Nephron progenitor cell (in vitro differentiated cells): ENCODE data around the gene KIAA0930.

ENCODE experiments used
- DNase-seq: peaks from one replicate; pipeline ENCODE4 v3.0.0; 2021
- H3K27ac Mint-ChIP-seq: 2 replicates; pipeline ENCODE4 v1.8.0; 2021; ENCODE audit warnings: mild to moderate bottlenecking, moderate library complexity, mixed read lengths
- H3K27me3 Mint-ChIP-seq: 2 replicates; pipeline ENCODE4 v1.8.0; 2021; ENCODE audit warnings: mild to moderate bottlenecking, low read depth, mixed read lengths; ENCODE audit not compliant: poor library complexity
- H3K36me3 Mint-ChIP-seq: 2 replicates; pipeline ENCODE4 v1.8.0; 2021; ENCODE audit warnings: low read depth, mixed read lengths
- H3K4me1 Mint-ChIP-seq: 2 replicates; pipeline ENCODE4 v1.8.0; 2021; ENCODE audit warnings: mixed read lengths
- H3K4me3 Mint-ChIP-seq: 2 replicates; pipeline ENCODE4 v1.8.0; 2021; ENCODE audit warnings: mild to moderate bottlenecking, moderate library complexity, mixed read lengths
- H3K9me3 Mint-ChIP-seq: 2 replicates; pipeline ENCODE4 v1.8.0; 2021; ENCODE audit warnings: mild to moderate bottlenecking, moderate library complexity, mixed read lengths
- CTCF ChIP-seq: fragments of 200-600 bp; sonication (generic); IDR thresholded peaks from 2 replicates; pipeline ENCODE4 v1.5.0; 2021; ENCODE audit warnings: antibody characterized with exemption

The KIAA0930 gene

GRCh38 chr22:45224331-45224730 lies 16.4 kb downstream of the KIAA0930 start:
- no peaks in the 10 kb centered on the region for H3K9me3 Mint-ChIP-seq
- H3K27ac Mint-ChIP-seq: peak overlapping the region; percentile 47
- no peak for TF ChIP-seq CTCF
- DNase-seq: no peak
- H3K27me3 Mint-ChIP-seq: peaks cover 14% of the 10 kb centered on the region
- H3K36me3 Mint-ChIP-seq: no peaks in the 10 kb centered on the region
- H3K4me1 Mint-ChIP-seq: peaks cover 43% of the 10 kb centered on the region
- peak overlapping the region; percentile 43 for H3K4me3 Mint-ChIP-seq

GRCh38 chr22:45223304-45224117 lies 17.2 kb downstream of the KIAA0930 start:
- Mint-ChIP-seq H3K36me3 (no peaks in the 10 kb centered on the region), H3K9me3 (no peaks in the 10 kb centered on the region), H3K27me3 (peaks cover 14% of the 10 kb centered on the region), H3K4me1 (peaks cover 51% of the 10 kb centered on the region), H3K4me3 (no peak overlapping the region), H3K27ac (peak overlapping the region; percentile 47)
- no peak for DNase-seq
- TF ChIP-seq CTCF: no peak

GRCh38 chr22:45221201-45221600 lies 19.5 kb downstream of the KIAA0930 start:
- DNase-seq: no peak
- H3K36me3 Mint-ChIP-seq: no peaks in the 10 kb centered on the region

GRCh38 chr22:45218976-45219375 lies 21.7 kb downstream of the KIAA0930 start:
- no peak for TF ChIP-seq CTCF
- Mint-ChIP-seq H3K27ac (no peak overlapping the region), H3K4me3 (no peak overlapping the region), H3K4me1 (peaks cover 28% of the 10 kb centered on the region), H3K9me3 (no peaks in the 10 kb centered on the region), H3K27me3 (peaks cover 9% of the 10 kb centered on the region), H3K36me3 (no peaks in the 10 kb centered on the region)
- no peak for DNase-seq

More at GRCh38 chr22:45221201-45221600, 19.5 kb downstream of the KIAA0930 start:
- Mint-ChIP-seq H3K27ac (no peak overlapping the region), H3K4me1 (peaks cover 37% of the 10 kb centered on the region), H3K9me3 (no peaks in the 10 kb centered on the region), H3K27me3 (peaks cover 6% of the 10 kb centered on the region), H3K4me3 (no peak overlapping the region)
- TF ChIP-seq CTCF: no peak

- DNase-seq: no peak
- no peak for TF ChIP-seq CTCF
- Mint-ChIP-seq H3K27me3 (peaks cover 18% of the 10 kb centered on the region), H3K4me3 (no peak overlapping the region), H3K4me1 (peaks cover 34% of the 10 kb centered on the region), H3K36me3 (no peaks in the 10 kb centered on the region), H3K9me3 (no peaks in the 10 kb centered on the region), H3K27ac (no peak overlapping the region)
Observed at GRCh38 chr22:45217806-45218205, 22.9 kb downstream of the KIAA0930 start.

GRCh38 chr22:45217345-45217744 lies 23.3 kb downstream of the KIAA0930 start:
- H3K27me3 Mint-ChIP-seq: peaks cover 18% of the 10 kb centered on the region
- no peak for DNase-seq
- TF ChIP-seq CTCF: no peak
- no peaks in the 10 kb centered on the region for H3K9me3 Mint-ChIP-seq
- no peaks in the 10 kb centered on the region for H3K36me3 Mint-ChIP-seq
- no peak overlapping the region for H3K4me3 Mint-ChIP-seq
- H3K27ac Mint-ChIP-seq: no peak overlapping the region
- H3K4me1 Mint-ChIP-seq: peaks cover 39% of the 10 kb centered on the region
